Dendritic cell treated with granulocyte-macrophage colony-stimulating factor and Interleukin-4, amounts not matched to agents 40 ng/mL and 50 ng/mL, for 4 days (primary cell): ENCODE results near the gene FAM186B.

Experiments
- H3K27ac Mint-ChIP-seq: one replicate; pipeline ENCODE4 v1.8.0; 2022; ENCODE audit warnings: mild to moderate bottlenecking, mixed read lengths
- H3K27me3 Mint-ChIP-seq: one replicate; pipeline ENCODE4 v1.8.0; 2022; ENCODE audit warnings: mild to moderate bottlenecking, mixed read lengths
- H3K36me3 Mint-ChIP-seq: one replicate; pipeline ENCODE4 v1.8.0; 2022; ENCODE audit warnings: low read depth, mixed read lengths
- H3K4me1 Mint-ChIP-seq: one replicate; pipeline ENCODE4 v1.8.0; 2022; ENCODE audit warnings: low read depth, mixed read lengths
- H3K4me3 Mint-ChIP-seq: one replicate; pipeline ENCODE4 v1.8.0; 2022; ENCODE audit warnings: mild to moderate bottlenecking, moderate library complexity, mixed read lengths
- H3K9me3 Mint-ChIP-seq: one replicate; pipeline ENCODE4 v1.8.0; 2022; ENCODE audit warnings: mixed read lengths
- intact Hi-C: fragments of 100-400 bp; cut with micrococcal nuclease; formaldehyde crosslinking; loops from one replicate; pipeline ENCODE4 v1.15.0; 2022

The FAM186B gene

GRCh38 chr12:49582201-49582600 lies 23.2 kb downstream of the FAM186B start:
- Mint-ChIP-seq H3K4me3 (no peak overlapping the region), H3K27ac (no peak overlapping the region), H3K4me1 (peaks cover 15% of the 10 kb centered on the region), H3K9me3 (no peaks in the 10 kb centered on the region), H3K36me3 (peaks cover 21% of the 10 kb centered on the region), H3K27me3 (no peaks in the 10 kb centered on the region)
- intact Hi-C loops, result no loop called here

- no peak overlapping the region for H3K27ac Mint-ChIP-seq
- intact Hi-C loops, result loop anchor here (2.0 kb wide), 1 partner anchor 222 kb away; no protein-coding TSS in a partner anchor
- H3K27me3 Mint-ChIP-seq, result no peaks in the 10 kb centered on the region
- peaks cover 21% of the 10 kb centered on the region for H3K36me3 Mint-ChIP-seq
- no peak overlapping the region for H3K4me3 Mint-ChIP-seq
- no peaks in the 10 kb centered on the region for H3K9me3 Mint-ChIP-seq
- H3K4me1 Mint-ChIP-seq, result peaks cover 9% of the 10 kb centered on the region
Measured at GRCh38 chr12:49580572-49581535, 24.6 kb downstream of the FAM186B start.

DNA sequence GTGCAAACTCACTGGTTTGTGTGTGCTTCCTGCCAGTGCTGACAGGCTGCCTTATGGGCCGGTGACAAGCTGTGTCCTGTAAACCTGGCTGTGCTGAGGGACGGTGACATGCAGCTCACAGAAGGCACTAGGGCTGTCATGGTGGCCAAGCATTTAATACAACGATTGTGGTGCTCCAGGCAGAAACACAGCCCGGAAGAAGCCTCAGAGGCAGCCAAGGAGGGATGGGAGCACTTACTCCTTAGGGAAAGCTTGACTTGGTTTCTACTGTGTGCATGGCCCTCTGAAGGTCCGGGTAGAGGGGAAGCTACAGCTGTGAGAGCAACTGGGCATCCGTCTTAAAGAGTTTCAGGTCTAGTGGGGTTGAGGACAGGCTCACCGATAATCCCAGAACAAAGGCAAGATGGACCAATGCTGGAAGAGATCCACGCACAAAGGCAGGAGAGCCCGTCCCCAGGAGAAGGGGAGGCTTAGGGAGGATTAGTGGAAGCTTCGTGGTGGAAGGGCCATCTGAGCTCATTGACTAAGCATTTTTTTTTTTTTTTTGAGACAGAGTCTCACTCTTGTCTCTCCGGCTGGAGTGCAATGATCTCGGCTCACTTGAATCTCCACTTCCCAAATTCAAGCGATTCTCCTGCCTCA lies 26.8 kb downstream of the FAM186B start:
- intact Hi-C loops, result no loop called here
- H3K4me1 Mint-ChIP-seq, result no peaks in the 10 kb centered on the region

DNA sequence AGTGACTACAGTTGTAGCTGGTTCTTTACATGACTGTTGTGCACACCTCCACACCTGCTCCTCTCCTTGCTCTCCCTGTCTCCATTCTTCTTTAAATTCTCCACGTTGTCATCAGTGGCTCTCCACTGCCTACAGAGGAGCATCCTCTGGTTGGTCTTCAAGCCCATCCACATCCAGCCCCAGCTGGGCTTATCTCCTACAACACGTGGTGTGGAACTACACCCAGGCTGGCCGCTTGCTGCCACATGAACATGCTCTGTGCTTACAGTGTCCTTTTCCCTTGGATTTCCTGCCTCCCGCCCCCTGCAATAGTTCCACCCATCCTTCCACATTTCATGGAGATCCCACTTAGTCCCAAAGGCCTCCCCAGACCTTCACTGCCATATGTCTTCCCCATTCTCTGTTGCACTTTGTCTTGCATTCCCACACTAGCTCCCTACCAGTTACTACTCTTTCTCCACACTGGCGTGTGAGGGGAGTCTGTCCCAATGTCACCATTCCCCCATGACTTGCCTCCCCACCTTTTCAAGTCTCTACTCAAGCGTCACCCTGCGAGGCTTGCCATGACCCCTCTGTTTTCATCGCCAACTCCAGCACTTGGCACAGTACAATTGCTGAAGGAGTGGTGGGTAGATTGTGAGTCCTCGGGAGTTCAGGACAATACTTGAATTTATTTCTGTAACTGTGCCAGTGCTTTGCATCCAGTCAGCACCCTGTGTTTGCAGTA lies 27.7 kb downstream of the FAM186B start:
- no peak overlapping the region for H3K4me3 Mint-ChIP-seq
- no peaks in the 10 kb centered on the region for H3K27me3 Mint-ChIP-seq
- no peaks in the 10 kb centered on the region for H3K4me1 Mint-ChIP-seq
- peaks cover 12% of the 10 kb centered on the region for H3K36me3 Mint-ChIP-seq
- intact Hi-C loops, result no loop called here
- no peak overlapping the region for H3K27ac Mint-ChIP-seq
- H3K9me3 Mint-ChIP-seq, result no peaks in the 10 kb centered on the region

More for the DNA sequence above, 26.8 kb downstream of the FAM186B start:
- Mint-ChIP-seq H3K27ac (no peak overlapping the region), H3K27me3 (no peaks in the 10 kb centered on the region), H3K4me3 (no peak overlapping the region), H3K9me3 (no peaks in the 10 kb centered on the region), H3K36me3 (peaks cover 15% of the 10 kb centered on the region)

DNA sequence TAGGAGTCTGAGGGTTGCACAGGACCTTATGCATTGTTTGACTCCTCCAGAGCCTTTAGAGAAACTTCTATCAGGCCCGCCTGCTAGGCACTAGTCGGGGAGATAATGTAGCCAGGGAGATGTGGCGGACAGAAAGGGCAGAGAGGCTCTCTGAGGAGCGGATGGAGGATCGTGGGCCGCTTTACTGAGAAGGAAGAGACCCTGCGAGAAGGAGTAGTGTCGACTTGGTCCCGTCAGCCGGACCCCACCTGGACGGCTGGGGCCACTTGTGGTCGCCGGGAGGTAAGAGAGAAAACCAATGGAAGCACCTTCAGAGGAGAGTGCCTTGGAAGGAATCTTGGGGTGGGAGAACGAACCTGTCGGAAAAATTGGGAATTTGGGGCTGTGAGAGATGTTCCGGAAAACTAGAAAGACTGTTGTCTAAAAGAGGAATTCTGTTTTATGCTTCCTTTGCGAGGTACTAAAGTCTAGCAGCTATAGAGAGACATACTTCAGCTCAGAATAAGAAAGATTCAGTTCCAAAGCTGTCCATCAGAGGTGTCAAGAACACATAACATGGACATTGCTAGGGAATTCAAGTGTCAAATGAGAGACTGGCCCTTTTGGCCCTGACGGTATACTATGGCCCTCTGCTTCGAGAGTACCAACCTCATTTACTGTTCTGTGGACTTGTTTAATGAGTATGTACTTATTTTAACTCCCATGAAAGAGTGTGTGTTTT lies 36.8 kb downstream of the FAM186B start:
- Mint-ChIP-seq H3K27me3 (no peaks in the 10 kb centered on the region), H3K27ac (peak overlapping the region; percentile 96), H3K36me3 (peaks cover 46% of the 10 kb centered on the region), H3K4me3 (peak overlapping the region; percentile 95), H3K9me3 (no peaks in the 10 kb centered on the region), H3K4me1 (peaks cover 46% of the 10 kb centered on the region)
- intact Hi-C loops, result loop anchor here (5.0 kb wide), 1 partner anchor 139 kb away; the partner anchor contains the start of gene FMNL3

- intact Hi-C loops, result loop anchor here (5.0 kb wide), 1 partner anchor 139 kb away; the partner anchor contains the start of gene FMNL3
- H3K36me3 Mint-ChIP-seq, result peaks cover 54% of the 10 kb centered on the region
- peaks cover 47% of the 10 kb centered on the region for H3K4me1 Mint-ChIP-seq
- H3K9me3 Mint-ChIP-seq, result no peaks in the 10 kb centered on the region
- H3K27ac Mint-ChIP-seq, result peak within 1 kb of the TSS; percentile 96
- H3K4me3 Mint-ChIP-seq, result peak within 1 kb of the TSS; percentile 95
- no peaks in the 10 kb centered on the region for H3K27me3 Mint-ChIP-seq
Measured at GRCh38 chr12:49567611-49568441, 37.6 kb downstream of the FAM186B start, which contains the start of gene MCRS1. Gene MCRS1, minus strand, starts transcription at chr12:49568142. Its CDS starts 1,411 bp downstream, at chr12:49566731.

GRCh38 chr12:49567302-49567610 lies 38.2 kb downstream of the FAM186B start:
- intact Hi-C loops, result loop anchor here (5.0 kb wide), 1 partner anchor 140 kb away; the partner anchor contains the start of gene FMNL3
- Mint-ChIP-seq H3K9me3 (no peaks in the 10 kb centered on the region), H3K27me3 (no peaks in the 10 kb centered on the region), H3K4me3 (peak overlapping the region; percentile 95), H3K27ac (peak overlapping the region; percentile 96), H3K36me3 (peaks cover 59% of the 10 kb centered on the region), H3K4me1 (peaks cover 47% of the 10 kb centered on the region)

DNA sequence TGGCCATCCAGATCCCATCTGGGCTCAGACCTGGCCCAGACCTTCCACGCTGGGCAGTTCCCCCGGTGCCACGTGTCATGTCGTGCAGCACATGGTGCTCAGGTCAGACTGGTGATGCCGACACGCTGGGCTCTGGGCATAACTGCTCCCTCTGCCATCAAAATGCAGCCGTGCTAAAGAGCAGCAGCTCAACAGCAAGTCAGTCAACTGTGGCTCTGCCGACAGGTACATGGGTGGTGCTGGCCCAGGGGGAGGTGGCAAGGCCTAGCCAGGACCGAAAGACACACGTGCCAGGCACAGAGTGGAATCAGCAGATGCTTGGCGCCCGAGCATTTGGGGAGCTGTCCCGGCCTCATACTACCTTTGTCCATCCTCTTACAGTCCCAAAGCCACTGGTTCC lies 39.1 kb downstream of the FAM186B start:
- Mint-ChIP-seq H3K4me3 (no peak overlapping the region), H3K9me3 (no peaks in the 10 kb centered on the region), H3K27ac (no peak overlapping the region), H3K4me1 (peaks cover 40% of the 10 kb centered on the region), H3K36me3 (peaks cover 68% of the 10 kb centered on the region), H3K27me3 (no peaks in the 10 kb centered on the region)
- intact Hi-C loops, result loop anchor here (5.0 kb wide), 1 partner anchor 141 kb away; the partner anchor contains the start of gene FMNL3

DNA sequence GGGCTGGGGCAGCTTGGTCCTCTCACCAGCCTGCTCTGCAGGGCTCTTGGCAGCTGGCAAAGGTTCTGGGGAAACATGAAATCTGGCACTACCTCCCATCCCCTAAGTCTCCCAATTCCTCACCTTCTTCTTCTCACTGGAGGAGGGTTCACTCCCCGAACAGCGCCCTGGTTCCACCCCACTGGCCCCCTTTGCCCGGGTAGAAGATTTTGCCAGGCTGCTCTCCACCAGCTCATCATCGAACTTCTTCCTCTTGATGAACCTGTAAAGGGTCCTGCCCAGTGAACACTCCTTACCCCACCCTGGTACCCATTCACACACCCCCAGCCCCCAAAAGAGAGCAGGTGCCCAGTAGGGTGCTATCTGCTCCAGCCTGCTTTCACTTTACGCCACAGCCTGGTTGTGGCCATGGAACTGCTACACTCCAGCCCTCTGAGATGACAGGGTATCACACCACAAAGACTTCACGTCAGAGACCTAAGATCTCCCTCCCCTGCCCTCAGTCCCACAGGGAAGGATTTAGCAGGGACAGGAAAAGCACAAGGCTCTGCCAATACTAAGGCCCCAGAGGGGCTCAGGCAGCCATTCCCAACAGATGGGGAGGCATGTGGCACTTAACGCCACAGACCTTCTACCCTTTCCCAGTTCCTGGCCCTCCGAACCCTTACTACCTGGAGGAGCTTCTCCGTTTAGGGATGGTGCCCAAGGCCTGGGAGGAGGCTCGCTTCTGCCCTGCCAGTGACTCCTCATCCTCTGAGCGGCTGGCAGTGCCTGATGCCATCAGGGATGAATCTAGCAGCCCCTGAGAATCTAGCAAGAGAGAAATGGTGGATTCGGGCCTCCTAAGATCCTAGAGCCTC lies 39.8 kb downstream of the FAM186B start:
- no peak overlapping the region for H3K27ac Mint-ChIP-seq
- no peak overlapping the region for H3K4me3 Mint-ChIP-seq
- intact Hi-C loops, result loop anchor here (5.0 kb wide), 1 partner anchor 142 kb away; the partner anchor contains the start of gene FMNL3
- H3K4me1 Mint-ChIP-seq, result peaks cover 33% of the 10 kb centered on the region
- no peaks in the 10 kb centered on the region for H3K9me3 Mint-ChIP-seq
- H3K27me3 Mint-ChIP-seq, result no peaks in the 10 kb centered on the region
- peaks cover 76% of the 10 kb centered on the region for H3K36me3 Mint-ChIP-seq

- Mint-ChIP-seq H3K27me3 (no peaks in the 10 kb centered on the region), H3K4me3 (no peak overlapping the region), H3K9me3 (no peaks in the 10 kb centered on the region), H3K36me3 (peaks cover 84% of the 10 kb centered on the region), H3K27ac (no peak overlapping the region), H3K4me1 (peaks cover 30% of the 10 kb centered on the region)
- intact Hi-C loops, result loop anchor here (5.0 kb wide), 1 partner anchor 142 kb away; the partner anchor contains the start of gene FMNL3
Measured at GRCh38 chr12:49564686-49565405, 40.6 kb downstream of the FAM186B start.

DNA sequence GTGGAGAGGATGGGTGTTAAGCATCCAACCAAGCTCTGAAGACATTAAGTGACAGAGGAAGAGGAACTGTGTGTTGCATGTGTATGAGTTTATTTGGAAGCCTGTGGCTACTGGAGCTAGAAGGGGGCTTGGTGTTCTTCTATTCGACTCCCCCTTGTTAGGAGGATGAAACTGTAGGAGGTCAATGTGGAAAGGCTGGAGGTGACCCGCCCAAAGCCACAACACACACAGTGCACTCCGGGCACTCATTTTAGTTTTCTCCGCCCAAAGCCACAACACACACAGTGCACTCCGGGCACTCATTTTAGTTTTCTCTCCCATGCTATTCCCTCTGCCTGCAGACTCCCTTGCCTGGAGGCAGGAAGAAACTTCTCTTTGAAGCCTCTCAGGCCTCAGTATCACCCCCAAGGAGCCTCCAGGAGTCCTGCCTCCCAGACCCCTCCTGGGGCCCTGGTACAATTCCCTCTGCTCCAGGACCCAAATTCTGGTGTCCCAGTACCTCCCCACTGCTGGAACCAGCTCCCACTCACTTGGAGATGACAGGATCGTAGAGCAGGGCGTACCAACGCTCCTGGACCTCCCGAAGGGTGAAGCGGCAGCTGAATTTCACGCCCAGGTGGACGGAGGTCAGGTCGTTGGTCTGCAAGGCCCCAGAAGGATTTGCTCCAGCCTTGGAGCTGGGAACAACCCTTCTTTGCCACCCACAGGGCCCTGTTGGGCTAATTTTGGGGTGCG lies 41.3 kb downstream of the FAM186B start:
- Mint-ChIP-seq H3K9me3 (no peaks in the 10 kb centered on the region), H3K27me3 (no peaks in the 10 kb centered on the region), H3K4me3 (no peak overlapping the region), H3K36me3 (peaks cover 91% of the 10 kb centered on the region), H3K4me1 (peaks cover 30% of the 10 kb centered on the region), H3K27ac (no peak overlapping the region)
- intact Hi-C loops, result no loop called here
